HG03457 (cell line): Measurements from ENCODE around the gene ST3GAL4.
A peak's percentile ranks its signal among the peaks of the same experiment; 100 is the strongest.

Experiments used
- ATAC-seq: cut with Tn5 transposase; IDR thresholded peaks from one replicate; pipeline ENCODE4 v1.9.1; 2021; ENCODE audit warnings: moderate number of reproducible peaks; ENCODE audit not compliant: unreplicated experiment

ST3GAL4 gene

GRCh38 chr11:126405374-126405773, 49.9 kb downstream of the ST3GAL4 start:
- ATAC-seq: no peak

- ATAC-seq: no peak
Measured at GRCh38 chr11:126405906-126406305, 50.4 kb downstream of the ST3GAL4 start.

GRCh38 chr11:126406368-126406767, 50.9 kb downstream of the ST3GAL4 start:
- ATAC-seq: no peak

GRCh38 chr11:126407101-126407521, 51.6 kb downstream of the ST3GAL4 start:
- no peak for ATAC-seq

- ATAC-seq: no peak
Measured at GRCh38 chr11:126407682-126408288, 52.3 kb downstream of the ST3GAL4 start.

GRCh38 chr11:126408496-126408895, 53.0 kb downstream of the ST3GAL4 start:
- ATAC-seq: no peak

GRCh38 chr11:126408901-126409619, 53.6 kb downstream of the ST3GAL4 start:
- ATAC-seq: no peak

GRCh38 chr11:126409620-126409985, 54.1 kb downstream of the ST3GAL4 start:
- ATAC-seq: no peak

GRCh38 chr11:126410649-126411048, 55.2 kb downstream of the ST3GAL4 start:
- no peak for ATAC-seq

- no peak for ATAC-seq
Measured at GRCh38 chr11:126411971-126412381, 56.5 kb downstream of the ST3GAL4 start.

GRCh38 chr11:126413426-126413825, 57.9 kb downstream of the ST3GAL4 start:
- no peak for ATAC-seq

- no peak for ATAC-seq
Measured at GRCh38 chr11:126413843-126414405, 58.4 kb downstream of the ST3GAL4 start.

- no peak for ATAC-seq
Measured at GRCh38 chr11:126414615-126415014, 59.1 kb downstream of the ST3GAL4 start.

GRCh38 chr11:126415128-126415527, 59.6 kb downstream of the ST3GAL4 start:
- no peak for ATAC-seq

- no peak for ATAC-seq
Measured at GRCh38 chr11:126415669-126416420, 60.4 kb downstream of the ST3GAL4 start.

- peak; percentile 84 for ATAC-seq
Measured at GRCh38 chr11:126416542-126417090, 61.1 kb downstream of the ST3GAL4 start.

GRCh38 chr11:126417091-126417862, 61.8 kb downstream of the ST3GAL4 start:
- no peak for ATAC-seq

- no peak for ATAC-seq
Measured at GRCh38 chr11:126418887-126419286, 63.4 kb downstream of the ST3GAL4 start.

GRCh38 chr11:126419801-126420697, 64.6 kb downstream of the ST3GAL4 start:
- peak; percentile 56 for ATAC-seq
